Sciatic nerve (tissue), 1 donor: ENCODE measurements around the gene STAB1. TPM values are rescaled to one million over a fixed set of nuclear protein-coding genes. Genes with fewer than 3 reads are reported as not detected.

Experiments used
- total RNA-seq: library from RNA; stranded (reverse); fragmentation: NEBNext Ultra II Directional; extraction: Animal tissue kit (Norgen Biotek cat#: 25700); gene quantifications from one replicate; pipeline ENCODE4 v1.2.1, GENCODE V29; 2021
- donor health status: DM: no; HTN: no; CAD: no.

The STAB1 gene
- total RNA-seq, 1 donor from 2014 or later: 256 TPM

Other genes with a start within 250 kb of the STAB1 start
- 36.9 TPM for gene PPM1M, start 249.6 kb upstream of the STAB1 start, total RNA-seq
- 71.5 TPM for gene WDR82, start 216.7 kb upstream of the STAB1 start, total RNA-seq
- gene GLYCTK, start 207.5 kb upstream of the STAB1 start, total RNA-seq: 16.7 TPM
- gene DNAH1, start 179.0 kb upstream of the STAB1 start, total RNA-seq: 20.1 TPM
- 59.5 TPM for gene BAP1, start 85.3 kb upstream of the STAB1 start, total RNA-seq
- gene PHF7, start 84.7 kb upstream of the STAB1 start, total RNA-seq: 11.4 TPM
- gene SEMA3G, start 50.2 kb upstream of the STAB1 start, total RNA-seq: 38.3 TPM
- 205 TPM for gene TNNC1, start 41.3 kb upstream of the STAB1 start, total RNA-seq
- 163 TPM for gene NISCH, start 39.7 kb upstream of the STAB1 start, total RNA-seq
- gene NT5DC2, start 38.5 kb downstream of the STAB1 start, total RNA-seq: 78.3 TPM
- 16.0 TPM for gene UQCC5, start 41.3 kb downstream of the STAB1 start, total RNA-seq
- 82.0 TPM for gene PBRM1, start 190.6 kb downstream of the STAB1 start, total RNA-seq
- 55.4 TPM for gene GNL3, start 190.7 kb downstream of the STAB1 start, total RNA-seq
- 55.8 TPM for gene GLT8D1, start 210.5 kb downstream of the STAB1 start, total RNA-seq
- 60.0 TPM for gene SPCS1, start 210.8 kb downstream of the STAB1 start, total RNA-seq